Panc1 (cell line): ENCODE results near the gene TMOD3. TPM values are rescaled to one million over a fixed set of nuclear protein-coding genes. Genes with fewer than 3 reads are reported as not detected.

ENCODE experiments used
- ATAC-seq: fragments of 200-7000 bp; cut with Tn5 transposase; 2 replicates; pipeline ENCODE4 v1.9.1; 2020; ENCODE audit warnings: mild to moderate bottlenecking, moderate library complexity
- BruUV-seq: library from RNA; stranded (reverse); fragments of 400-500 nt; replicated peaks from 2 replicates; lab custom pipeline; 2021; lab: Mats Ljungman, UMichigan
- CTCF ChIA-PET: fragments of 300-600 bp; sonication (Branson Sonifier 250); formaldehyde crosslinking; loops from one replicate; lab custom pipeline; 2022; ENCODE audit warnings: antibody characterized with exemption; lab: Charles Lee
- POLR2A ChIA-PET: fragments of 300-600 bp; sonication (Branson Sonifier 250); formaldehyde crosslinking; loops from one replicate; lab custom pipeline; 2022; ENCODE audit warnings: antibody characterized with exemption; lab: Charles Lee
- DNase-seq: peaks from one replicate; pipeline ENCODE4 v3.0.0-alpha.2; 2010; ENCODE audit warnings: low read depth, low spot score
- H3K27ac ChIP-seq: 2 replicates; pipeline ENCODE4 v1.5.1; 2011; ENCODE audit warnings: mild to moderate bottlenecking, low read length, inconsistent platforms
- H3K27me3 ChIP-seq: fragments of 200-500 bp; sonication (Bioruptor generic); 2 replicates; pipeline ENCODE4 v1.6.0; 2014; ENCODE audit warnings: low read length, inconsistent platforms; ENCODE audit not compliant: control insufficient read depth, insufficient read depth
- H3K36me3 ChIP-seq: fragments of 200-500 bp; sonication (Bioruptor generic); 2 replicates; pipeline ENCODE4 v1.5.1; 2014; ENCODE audit warnings: inconsistent platforms, mild to moderate bottlenecking, low read length, moderate library complexity; ENCODE audit not compliant: control insufficient read depth, insufficient read depth
- H3K4me1 ChIP-seq: 2 replicates; pipeline ENCODE4 v1.5.1; 2011; ENCODE audit warnings: inconsistent platforms, mild to moderate bottlenecking, low read length, moderate library complexity; ENCODE audit not compliant: control insufficient read depth, insufficient read depth
- H3K4me3 ChIP-seq, 2 experiments: 2 replicates each; pipeline ENCODE4 v1.5.1; 2011 to 2012; ENCODE audit warnings: low read depth in 2 of 2, low read length in 2 of 2, mild to moderate bottlenecking in 2 of 2, inconsistent platforms in 1 of 2, moderate library complexity in 1 of 2
- H3K9me3 ChIP-seq: fragments of 200-500 bp; sonication (Bioruptor generic); 2 replicates; pipeline ENCODE4 v1.5.1; 2014; ENCODE audit warnings: low read depth, mild to moderate bottlenecking, inconsistent platforms, low read length, moderate library complexity; ENCODE audit not compliant: control insufficient read depth, insufficient read depth
- POLR2AphosphoS5 ChIP-seq: IDR thresholded peaks from 2 replicates; pipeline ENCODE4 v1.6.1; 2012; ENCODE audit warnings: mild to moderate bottlenecking, low read depth, low read length, moderate library complexity
- SIN3A ChIP-seq: IDR thresholded peaks from 2 replicates; pipeline ENCODE4 v1.6.1; 2012; ENCODE audit warnings: low read depth, mild to moderate bottlenecking, low read length, moderate library complexity, borderline replicate concordance; ENCODE audit not compliant: insufficient read depth
- TCF7L2 ChIP-seq: IDR thresholded peaks from 2 replicates; pipeline ENCODE4 v1.6.1; 2011; ENCODE audit warnings: mild to moderate bottlenecking, low read depth, low read length, inconsistent platforms
- in situ Hi-C: cut with HindIII; loops from 2 replicates; pipeline ENCODE4 v1.10.0; 2016; ENCODE audit warnings: low sequenced_read_pairs, low pct_unique_long_range_greater_than_20kb
- intact Hi-C: fragments of 100-400 bp; cut with micrococcal nuclease; formaldehyde crosslinking; loops from one replicate; pipeline ENCODE4 v1.10.0; 2022; ENCODE audit not compliant: unreplicated experiment
- total RNA-seq: library from RNA; stranded (reverse); gene quantifications from one replicate; pipeline ENCODE4 v1.2.1, GENCODE V29; 2021; ENCODE audit not compliant: unreplicated experiment
- TF ChIP-seq, protein P1 (sequence below): fragments of 450-650 bp; IDR thresholded peaks from 2 replicates; pipeline ENCODE4 v1.5.1; 2017; ENCODE audit warnings: mild to moderate bottlenecking
- TF ChIP-seq, protein P2 (sequence below), 2 experiments: IDR thresholded peaks; 2 replicates each; pipeline ENCODE4 v1.6.1; 2011 to 2012; ENCODE audit warnings: low read depth in 2 of 2, control low read depth in 1 of 2, low read length in 1 of 2, mild to moderate bottlenecking in 1 of 2, moderate library complexity in 1 of 2; ENCODE audit not compliant: insufficient read depth in 1 of 2

The TMOD3 gene
- total RNA-seq, 1 experiment from 2014 or later, result 53.4 TPM

DNA sequence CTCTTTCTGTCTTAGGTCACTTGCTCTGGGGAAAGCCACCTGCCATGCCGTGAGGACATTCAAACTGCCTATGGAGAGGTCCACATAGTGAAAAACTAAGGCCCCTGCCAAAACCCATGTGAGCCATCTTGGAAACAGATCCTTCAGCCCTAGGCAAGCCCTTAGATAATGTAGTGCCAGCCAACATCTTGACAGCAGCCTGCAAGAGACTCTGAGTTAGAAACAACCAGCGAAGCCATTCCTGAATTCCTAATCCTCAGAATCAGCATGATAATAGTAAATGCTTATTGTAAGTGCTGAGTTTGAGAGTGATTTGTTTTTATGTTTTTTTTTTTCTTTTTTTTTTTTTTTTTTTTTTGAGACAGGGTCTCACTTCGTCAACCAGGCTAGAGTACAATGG is 101.6 kb downstream of the TMOD3 start:
- intact Hi-C loops (no loop called here), in situ Hi-C loops (no loop called here)
- ATAC-seq, result no peak
- ChIA-PET CTCF (interaction anchor here (0.6 kb wide), 1 partner anchor 25 kb away, joined by 5 read pairs; no protein-coding TSS in a partner anchor), POLR2A (no interaction called here)
- no peak for DNase-seq
- TF ChIP-seq SIN3A (no peak), POLR2AphosphoS5 (no peak)
- TF ChIP-seq, protein P1, sequence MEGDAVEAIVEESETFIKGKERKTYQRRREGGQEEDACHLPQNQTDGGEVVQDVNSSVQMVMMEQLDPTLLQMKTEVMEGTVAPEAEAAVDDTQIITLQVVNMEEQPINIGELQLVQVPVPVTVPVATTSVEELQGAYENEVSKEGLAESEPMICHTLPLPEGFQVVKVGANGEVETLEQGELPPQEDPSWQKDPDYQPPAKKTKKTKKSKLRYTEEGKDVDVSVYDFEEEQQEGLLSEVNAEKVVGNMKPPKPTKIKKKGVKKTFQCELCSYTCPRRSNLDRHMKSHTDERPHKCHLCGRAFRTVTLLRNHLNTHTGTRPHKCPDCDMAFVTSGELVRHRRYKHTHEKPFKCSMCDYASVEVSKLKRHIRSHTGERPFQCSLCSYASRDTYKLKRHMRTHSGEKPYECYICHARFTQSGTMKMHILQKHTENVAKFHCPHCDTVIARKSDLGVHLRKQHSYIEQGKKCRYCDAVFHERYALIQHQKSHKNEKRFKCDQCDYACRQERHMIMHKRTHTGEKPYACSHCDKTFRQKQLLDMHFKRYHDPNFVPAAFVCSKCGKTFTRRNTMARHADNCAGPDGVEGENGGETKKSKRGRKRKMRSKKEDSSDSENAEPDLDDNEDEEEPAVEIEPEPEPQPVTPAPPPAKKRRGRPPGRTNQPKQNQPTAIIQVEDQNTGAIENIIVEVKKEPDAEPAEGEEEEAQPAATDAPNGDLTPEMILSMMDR, result no peak
- TF ChIP-seq, protein P2, sequence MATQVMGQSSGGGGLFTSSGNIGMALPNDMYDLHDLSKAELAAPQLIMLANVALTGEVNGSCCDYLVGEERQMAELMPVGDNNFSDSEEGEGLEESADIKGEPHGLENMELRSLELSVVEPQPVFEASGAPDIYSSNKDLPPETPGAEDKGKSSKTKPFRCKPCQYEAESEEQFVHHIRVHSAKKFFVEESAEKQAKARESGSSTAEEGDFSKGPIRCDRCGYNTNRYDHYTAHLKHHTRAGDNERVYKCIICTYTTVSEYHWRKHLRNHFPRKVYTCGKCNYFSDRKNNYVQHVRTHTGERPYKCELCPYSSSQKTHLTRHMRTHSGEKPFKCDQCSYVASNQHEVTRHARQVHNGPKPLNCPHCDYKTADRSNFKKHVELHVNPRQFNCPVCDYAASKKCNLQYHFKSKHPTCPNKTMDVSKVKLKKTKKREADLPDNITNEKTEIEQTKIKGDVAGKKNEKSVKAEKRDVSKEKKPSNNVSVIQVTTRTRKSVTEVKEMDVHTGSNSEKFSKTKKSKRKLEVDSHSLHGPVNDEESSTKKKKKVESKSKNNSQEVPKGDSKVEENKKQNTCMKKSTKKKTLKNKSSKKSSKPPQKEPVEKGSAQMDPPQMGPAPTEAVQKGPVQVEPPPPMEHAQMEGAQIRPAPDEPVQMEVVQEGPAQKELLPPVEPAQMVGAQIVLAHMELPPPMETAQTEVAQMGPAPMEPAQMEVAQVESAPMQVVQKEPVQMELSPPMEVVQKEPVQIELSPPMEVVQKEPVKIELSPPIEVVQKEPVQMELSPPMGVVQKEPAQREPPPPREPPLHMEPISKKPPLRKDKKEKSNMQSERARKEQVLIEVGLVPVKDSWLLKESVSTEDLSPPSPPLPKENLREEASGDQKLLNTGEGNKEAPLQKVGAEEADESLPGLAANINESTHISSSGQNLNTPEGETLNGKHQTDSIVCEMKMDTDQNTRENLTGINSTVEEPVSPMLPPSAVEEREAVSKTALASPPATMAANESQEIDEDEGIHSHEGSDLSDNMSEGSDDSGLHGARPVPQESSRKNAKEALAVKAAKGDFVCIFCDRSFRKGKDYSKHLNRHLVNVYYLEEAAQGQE (IDR thresholded peaks at IDR 0.05; ENCODE audit: insufficient read depth in 1 of 2, low read depth in 2 of 2, low read length in 1 of 2), result no peak
- no peak overlapping the region for H3K4me3 ChIP-seq
- no peaks in the 10 kb centered on the region for H3K4me1 ChIP-seq
- BruUV-seq, result no TSS peak
- no peaks in the 10 kb centered on the region for H3K27me3 ChIP-seq
- no peaks in the 10 kb centered on the region for H3K9me3 ChIP-seq
- H3K27ac ChIP-seq, result no peak overlapping the region
- H3K36me3 ChIP-seq, result no peaks in the 10 kb centered on the region

DNA sequence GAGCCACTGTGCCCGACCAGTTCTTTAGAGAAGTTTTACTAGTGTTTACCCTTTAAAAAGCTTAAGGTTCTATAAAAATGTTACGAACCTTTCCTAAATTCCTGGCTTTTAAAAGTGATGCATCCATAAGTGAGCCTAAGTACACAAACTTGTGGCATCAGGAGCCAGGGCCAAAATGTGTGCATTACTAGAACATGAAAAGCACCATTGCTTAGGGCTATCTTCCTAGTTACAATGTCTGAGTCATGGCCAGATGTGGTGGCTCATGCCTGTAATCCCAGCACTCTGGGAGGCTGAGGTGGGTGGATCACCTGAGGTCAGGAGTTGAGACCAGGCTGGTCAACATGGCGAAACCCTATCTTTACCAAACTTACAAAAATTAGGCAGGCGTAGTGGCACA is 102.2 kb downstream of the TMOD3 start:
- Histone ChIP-seq H3K9me3 (no peaks in the 10 kb centered on the region), H3K27me3 (no peaks in the 10 kb centered on the region), H3K36me3 (no peaks in the 10 kb centered on the region), H3K4me3 (no peak overlapping the region), H3K27ac (no peak overlapping the region), H3K4me1 (no peaks in the 10 kb centered on the region)
- BruUV-seq, result no TSS peak
- in situ Hi-C loops (no loop called here), intact Hi-C loops (no loop called here)
- ATAC-seq (no peak), DNase-seq (no peak)
- TF ChIP-seq, protein P1, result no peak
- CTCF ChIA-PET, result interaction anchor here (0.6 kb wide), 1 partner anchor 26 kb away, joined by 5 read pairs; no protein-coding TSS in a partner anchor
- POLR2A ChIA-PET, result no interaction called here

DNA sequence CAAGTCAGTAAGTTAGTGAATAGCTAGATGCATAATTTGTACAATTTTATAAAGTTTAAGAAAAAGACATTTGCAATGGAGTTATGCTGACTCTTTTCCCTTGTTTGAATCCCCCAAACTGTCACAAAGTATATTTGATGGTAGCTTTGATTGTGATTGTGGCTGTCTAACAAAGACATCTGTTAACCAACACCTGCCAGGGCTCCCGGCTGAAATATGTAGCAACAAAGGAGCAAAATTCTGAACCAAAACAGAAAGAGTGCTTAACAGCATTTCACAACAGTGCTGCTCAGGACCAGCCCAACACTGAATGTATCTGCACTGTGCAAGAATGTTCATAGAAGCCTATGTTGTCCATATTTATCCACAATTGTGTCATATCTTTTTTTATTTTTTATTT is 102.7 kb downstream of the TMOD3 start:
- POLR2A ChIA-PET, result no interaction called here
- H3K9me3 ChIP-seq, result no peaks in the 10 kb centered on the region
- no peaks in the 10 kb centered on the region for H3K36me3 ChIP-seq
- CTCF ChIA-PET, result no interaction called here
- TF ChIP-seq TCF7L2, result no peak
- TF ChIP-seq, protein P2 (IDR thresholded peaks at IDR 0.05; ENCODE audit: insufficient read depth in 1 of 2, low read depth in 2 of 2, low read length in 1 of 2), result no peak
- no peak for TF ChIP-seq SIN3A
- TF ChIP-seq POLR2AphosphoS5, result no peak
- TF ChIP-seq, protein P1, result no peak
- ATAC-seq, result no peak
- H3K27me3 ChIP-seq, result no peaks in the 10 kb centered on the region
- H3K4me1 ChIP-seq, result no peaks in the 10 kb centered on the region
- H3K27ac ChIP-seq, result no peak overlapping the region
- BruUV-seq, result no TSS peak
- intact Hi-C loops, result no loop called here
- H3K4me3 ChIP-seq, result no peak overlapping the region
- in situ Hi-C loops, result no loop called here
- no peak for DNase-seq
